Tibial artery (tissue), 4 donors: ENCODE results near the gene TBC1D30.
"Not testable (repeated sequence)": the region's sequence is repeated elsewhere in the genome, so short reads cannot be mapped to it uniquely, and the experiment has no call there.

ENCODE experiments used
- DNase-seq, 2 donors: peaks; one replicate each; pipeline ENCODE4 v3.0.0-alpha.2; 2019
- H3K27ac ChIP-seq, 2 donors: fragments of 200-600 bp; sonication (generic) in 1 of 2; 1 replicate in 1 of 2; 2 replicates in 1 of 2; pipeline ENCODE4 v1.5.1; 2018 to 2019; ENCODE audit warnings: mild to moderate bottlenecking in 1 of 2
- H3K27me3 ChIP-seq, 2 donors: fragments of 200-600 bp; sonication (generic) in 1 of 2; one replicate each; pipeline versions ENCODE4 v1.5.1 to v1.6.0; 2016 to 2019
- H3K36me3 ChIP-seq, 3 donors: fragments of 200-600 bp; sonication (generic) in 2 of 3; one replicate each; pipeline ENCODE4 v1.5.1; 2016 to 2019; ENCODE audit warnings: mild to moderate bottlenecking in 2 of 3
- H3K4me1 ChIP-seq, 4 donors: fragments of 200-600 bp; sonication (generic) in 2 of 4; 1 replicate in 3 of 4; 2 replicates in 1 of 4; pipeline ENCODE4 v1.5.1; 2016 to 2019
- H3K4me3 ChIP-seq, 2 donors: fragments of 200-600 bp; sonication (generic) in 1 of 2; 1 replicate in 1 of 2; 2 replicates in 1 of 2; pipeline ENCODE4 v1.5.1; 2018 to 2019; ENCODE audit warnings: mild to moderate bottlenecking in 2 of 2
- H3K9me3 ChIP-seq, 3 donors: fragments of 200-600 bp; sonication (generic) in 1 of 3; one replicate each; pipeline ENCODE4 v1.5.1; 2016 to 2019
- CTCF ChIP-seq, 2 experiments: fragments of 200-600 bp in 1 of 2; fragments of 450-650 bp in 1 of 2; IDR thresholded peaks; one replicate each; pipeline ENCODE4 v1.5.1; 2017 to 2019; ENCODE audit warnings: antibody characterized with exemption in 2 of 2, mild to moderate bottlenecking in 1 of 2, moderate library complexity in 1 of 2
- intact Hi-C: fragments of 100-400 bp; cut with DNase I; formaldehyde crosslinking; loops from one replicate; pipeline ENCODE4 v1.15.0; 2023; ENCODE audit warnings: low total_unique reads

Gene TBC1D30

GRCh38 chr12:64800640-64801039, 23.8 kb upstream of the TBC1D30 start:
- no peak for TF ChIP-seq CTCF (IDR thresholded peaks at IDR 0.05)
- no peaks in the 10 kb centered on the region for H3K9me3 ChIP-seq
- H3K27me3 ChIP-seq, result peaks cover 0 to 7% of the 10 kb centered on the region in 2 donors
- no peak overlapping the region for H3K4me3 ChIP-seq
- intact Hi-C loops, result no loop called here
- H3K36me3 ChIP-seq, result no peaks in the 10 kb centered on the region
- no peak for DNase-seq
- H3K27ac ChIP-seq, result no peak overlapping the region
- H3K4me1 ChIP-seq, result no peaks in the 10 kb centered on the region

DNA sequence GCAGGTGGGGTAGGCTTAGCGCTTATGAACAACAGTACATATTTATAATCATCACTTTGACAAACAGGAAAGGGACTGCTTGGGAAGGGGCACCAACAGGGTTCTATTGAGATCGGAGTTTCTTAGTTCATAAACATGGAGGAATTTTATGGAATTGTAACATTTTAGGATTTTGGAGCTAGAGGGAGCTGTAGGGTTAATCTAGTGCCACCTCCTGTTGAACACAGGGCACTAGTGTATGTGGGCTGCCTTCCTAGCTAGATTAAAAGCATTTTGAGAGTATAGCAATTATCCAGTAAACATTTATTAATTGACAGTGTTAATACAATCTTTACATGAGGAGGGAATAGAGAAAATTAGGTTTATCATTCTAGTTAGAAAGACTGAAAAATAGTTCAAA, 23.1 kb upstream of the TBC1D30 start:
- intact Hi-C loops, result no loop called here
- no peak for DNase-seq
- Histone ChIP-seq H3K36me3 (no peaks in the 10 kb centered on the region), H3K9me3 (no peaks in the 10 kb centered on the region), H3K4me3 (no peak overlapping the region), H3K27me3 (peaks cover 0 to 7% of the 10 kb centered on the region in 2 donors), H3K4me1 (no peaks in the 10 kb centered on the region), H3K27ac (no peak overlapping the region)
- no peak for TF ChIP-seq CTCF (IDR thresholded peaks at IDR 0.05)

DNA sequence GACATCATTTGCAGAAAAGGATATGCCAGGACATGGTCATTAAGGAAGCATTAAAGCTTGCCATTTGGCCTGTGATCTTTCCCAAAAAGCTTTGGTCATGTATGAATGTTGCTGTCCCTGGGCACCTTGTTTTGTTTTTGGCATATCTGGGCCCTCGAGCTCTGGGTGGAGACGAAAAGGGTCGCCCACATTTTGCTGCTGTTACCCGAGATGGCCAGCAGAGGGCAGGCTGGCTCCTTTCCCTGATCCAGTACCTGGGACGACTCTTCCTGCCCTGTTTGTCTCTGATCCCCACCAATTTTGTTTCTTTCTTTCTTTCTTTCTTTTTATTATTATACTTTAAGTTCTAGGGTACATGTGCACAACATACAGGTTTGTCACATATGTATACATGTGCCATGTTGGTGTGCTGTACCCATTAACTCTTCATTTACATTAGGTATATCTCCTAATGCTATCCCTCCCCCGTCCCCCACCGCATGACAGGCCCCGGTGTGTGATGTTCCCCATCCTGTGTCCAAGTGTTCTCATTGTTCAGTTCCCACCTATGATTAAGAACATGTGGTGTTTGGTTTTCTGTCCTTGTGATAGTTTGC, 22.2 kb upstream of the TBC1D30 start:
- intact Hi-C loops, result not testable (repeated sequence)
- DNase-seq, result peak in 1 of 2 donors; percentile 28

GRCh38 chr12:64806173-64806572, 18.3 kb upstream of the TBC1D30 start:
- H3K36me3 ChIP-seq, result no peaks in the 10 kb centered on the region
- peaks cover 0 to 6% of the 10 kb centered on the region in 2 donors for H3K27me3 ChIP-seq
- TF ChIP-seq CTCF (IDR thresholded peaks at IDR 0.05), result no peak
- intact Hi-C loops, result no loop called here
- no peak overlapping the region for H3K4me3 ChIP-seq
- H3K27ac ChIP-seq, result no peak overlapping the region
- DNase-seq, result no peak
- H3K4me1 ChIP-seq, result no peaks in the 10 kb centered on the region
- no peaks in the 10 kb centered on the region for H3K9me3 ChIP-seq

More for the DNA sequence above, 22.2 kb upstream of the TBC1D30 start:
- peak; percentile 53 to 83 for TF ChIP-seq CTCF (IDR thresholded peaks at IDR 0.05)
- not testable (repeated sequence) for H3K4me1 ChIP-seq, H3K9me3 ChIP-seq, H3K27me3 ChIP-seq, H3K4me3 ChIP-seq, H3K27ac ChIP-seq, H3K36me3 ChIP-seq

DNA sequence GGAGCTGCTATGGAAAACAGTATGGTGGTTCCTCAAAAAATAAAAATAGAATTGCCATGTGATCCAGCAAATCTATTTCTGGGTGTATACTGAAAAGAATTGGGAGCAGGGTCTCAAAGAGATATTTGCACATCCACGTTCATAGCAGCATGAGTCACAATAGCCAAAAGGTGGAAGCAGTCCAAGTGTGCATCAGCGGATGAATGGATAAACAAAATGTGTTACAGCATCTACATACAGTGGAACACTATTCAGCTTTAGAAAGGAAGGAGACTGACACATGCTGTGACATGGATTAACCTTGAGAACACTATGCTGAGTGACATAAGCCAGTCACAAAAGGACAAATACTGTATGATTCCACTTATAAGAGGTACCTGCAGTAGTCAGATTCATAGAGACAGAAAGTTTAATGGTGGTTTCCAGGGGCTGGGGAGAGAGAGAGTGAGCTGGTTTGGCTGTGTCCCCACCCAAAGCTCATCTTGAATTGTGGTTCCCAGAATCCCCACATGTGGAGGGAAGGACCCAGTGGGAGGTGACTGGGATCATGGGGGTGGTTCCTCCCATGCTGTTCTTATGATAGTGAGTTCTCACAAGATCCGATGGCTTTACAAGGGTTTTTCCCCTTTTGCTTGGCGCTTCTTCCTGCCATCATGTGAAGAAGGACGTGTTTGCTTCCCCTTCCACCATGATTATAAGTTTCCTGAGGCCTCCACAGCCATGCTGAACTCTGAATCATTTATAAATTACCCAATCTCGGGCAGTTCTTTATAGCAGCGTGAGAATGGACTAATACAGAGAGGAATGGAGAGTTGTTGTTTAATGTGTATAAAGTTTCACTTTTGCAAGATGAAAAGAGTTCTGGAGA, 17.6 kb upstream of the TBC1D30 start:
- no peaks in the 10 kb centered on the region for H3K9me3 ChIP-seq
- H3K4me1 ChIP-seq, result no peaks in the 10 kb centered on the region
- TF ChIP-seq CTCF (IDR thresholded peaks at IDR 0.05), result no peak
- no peaks in the 10 kb centered on the region for H3K36me3 ChIP-seq
- no peak overlapping the region for H3K27ac ChIP-seq
- H3K4me3 ChIP-seq, result no peak overlapping the region
- intact Hi-C loops, result no loop called here
- H3K27me3 ChIP-seq, result peaks cover 0 to 6% of the 10 kb centered on the region in 2 donors
- no peak for DNase-seq
